GM21423 (cell line): Measurements from ENCODE around the gene DAP.
"Not testable (repeated sequence)": the region's sequence is repeated elsewhere in the genome, so short reads cannot be mapped to it uniquely, and the experiment has no call there.

Experiments used
- ATAC-seq: cut with Tn5 transposase; IDR thresholded peaks from one replicate; pipeline ENCODE4 v1.9.1; 2021; ENCODE audit warnings: mild to moderate bottlenecking, moderate library complexity; ENCODE audit not compliant: unreplicated experiment

Gene DAP

DNA sequence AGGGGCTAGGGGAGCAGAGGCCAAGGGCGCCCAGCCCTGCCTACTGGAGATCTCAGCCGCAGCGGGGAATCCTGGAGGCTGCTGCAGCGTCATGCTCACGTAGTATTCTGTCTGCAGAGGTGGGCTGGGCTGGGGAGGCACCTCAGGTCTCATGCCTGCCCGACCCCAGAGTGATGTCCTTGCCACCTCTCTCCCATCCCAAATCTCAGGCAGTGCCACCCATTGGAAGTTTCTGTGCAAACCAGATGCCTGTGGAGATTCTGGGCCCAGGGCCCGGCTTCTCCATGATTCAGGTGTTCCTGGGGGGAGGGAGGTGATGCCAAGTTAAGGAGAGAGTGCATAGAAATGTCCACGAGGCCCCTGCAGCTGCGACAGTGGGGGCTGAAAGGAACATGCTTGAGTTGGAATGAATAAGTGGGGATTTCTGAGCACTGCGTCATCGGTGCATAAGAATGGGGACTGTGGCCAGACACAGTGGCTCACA lies 125.1 kb downstream of the DAP start:
- no peak for ATAC-seq

DNA sequence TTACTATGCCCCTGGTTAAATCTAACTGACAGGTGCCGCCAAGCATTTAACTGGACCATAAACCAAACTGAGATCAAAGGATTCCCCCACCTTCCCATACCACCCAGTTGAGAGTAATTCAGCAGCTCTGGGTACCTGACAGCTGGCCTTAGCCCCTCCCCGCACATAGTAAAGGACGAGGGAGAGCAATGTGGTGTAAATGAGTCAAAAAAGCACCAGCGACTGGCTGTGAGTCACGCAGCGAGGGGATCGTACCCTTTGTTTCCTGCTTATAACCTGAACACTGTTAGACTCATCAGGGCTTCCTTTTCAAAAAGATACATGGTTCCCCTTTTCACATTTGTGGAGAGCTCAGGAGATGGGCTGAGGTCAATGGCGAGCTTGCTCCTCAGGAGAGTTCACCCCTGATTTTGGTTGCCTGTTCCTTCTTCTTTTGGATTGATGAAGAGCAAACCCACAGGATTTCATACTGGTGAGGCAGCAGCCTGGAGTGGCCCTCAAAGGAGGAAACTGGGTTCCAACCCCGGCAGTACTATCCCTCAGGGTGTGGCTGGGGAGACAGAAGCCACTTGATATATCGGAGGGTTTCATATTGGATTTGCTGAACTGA lies 125.7 kb downstream of the DAP start:
- ATAC-seq, result peak; percentile 72

DNA sequence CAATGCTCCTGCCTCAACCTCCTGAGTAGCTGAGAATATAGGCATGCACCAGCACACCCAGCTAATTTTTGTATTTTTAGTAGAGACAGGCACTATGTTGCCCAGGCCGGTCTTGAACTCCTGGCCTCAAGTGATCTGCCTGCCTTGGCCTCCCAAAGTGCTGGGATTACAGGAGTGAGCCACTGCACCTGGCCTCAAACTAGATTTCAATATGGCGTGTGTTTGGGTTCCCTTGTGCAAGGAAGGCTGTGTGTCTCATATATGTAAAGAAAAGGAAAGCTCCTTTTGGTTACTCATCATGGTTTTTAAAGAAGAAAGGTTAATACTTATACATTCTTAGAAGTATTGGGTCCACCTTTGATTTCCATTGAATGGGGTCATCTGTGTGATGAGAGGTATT lies 126.5 kb downstream of the DAP start:
- no peak for ATAC-seq

DNA sequence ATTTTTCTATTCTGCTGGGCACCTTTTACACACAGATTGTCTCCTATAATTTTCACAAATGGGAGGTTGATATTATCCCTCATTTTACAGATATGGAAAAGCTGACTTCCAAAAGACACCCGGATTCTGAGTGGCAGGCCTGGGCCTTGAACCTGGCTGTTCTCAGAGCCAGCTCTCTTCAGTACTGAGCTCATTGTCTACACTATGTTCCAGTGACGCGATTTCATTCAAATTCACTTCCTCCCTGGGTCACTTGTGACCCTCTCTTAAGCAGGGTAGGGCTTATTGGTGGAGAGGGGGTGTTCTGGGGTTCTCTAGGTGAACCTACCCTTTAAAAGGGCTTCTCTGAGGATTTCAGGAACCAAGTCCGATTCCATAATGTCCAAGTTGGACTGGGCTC lies 127.0 kb downstream of the DAP start:
- ATAC-seq, result no peak

DNA sequence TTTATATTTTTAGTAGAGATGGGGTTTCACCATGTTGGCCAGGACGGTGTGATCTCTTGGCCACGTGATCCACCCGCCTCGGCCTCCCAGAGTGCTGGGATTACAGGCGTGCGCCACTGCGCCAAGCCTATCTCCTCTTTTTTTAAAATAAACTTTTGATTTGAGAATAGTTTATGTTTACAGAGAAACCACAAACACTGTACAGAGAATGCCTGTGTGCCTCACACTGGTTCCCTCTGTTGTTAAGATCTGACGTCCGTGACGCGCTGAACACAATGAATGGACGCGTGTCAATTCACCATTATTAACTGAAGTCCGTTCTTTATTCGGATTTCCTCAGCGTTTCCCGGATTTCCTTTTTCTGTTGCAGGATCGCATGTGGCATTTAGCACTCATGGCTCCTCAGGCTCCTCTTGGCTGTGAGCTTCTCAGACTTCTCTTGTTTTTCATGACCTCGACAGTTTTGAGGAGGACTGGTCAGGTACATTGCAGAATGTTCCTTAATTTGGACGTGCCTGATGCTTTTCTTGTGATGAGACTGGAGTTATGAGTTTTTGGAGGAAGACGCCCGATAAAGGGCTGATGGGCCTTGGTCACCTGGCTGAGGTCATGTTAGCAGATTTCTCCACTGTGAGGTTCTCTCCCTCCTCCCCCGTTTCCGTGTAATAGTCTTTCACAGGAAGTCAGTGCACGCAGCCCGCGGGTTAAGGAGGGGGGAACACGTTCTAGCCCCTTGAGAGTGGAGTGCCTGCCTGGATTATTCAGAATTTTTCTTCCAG lies 127.6 kb downstream of the DAP start:
- ATAC-seq, result no peak

DNA sequence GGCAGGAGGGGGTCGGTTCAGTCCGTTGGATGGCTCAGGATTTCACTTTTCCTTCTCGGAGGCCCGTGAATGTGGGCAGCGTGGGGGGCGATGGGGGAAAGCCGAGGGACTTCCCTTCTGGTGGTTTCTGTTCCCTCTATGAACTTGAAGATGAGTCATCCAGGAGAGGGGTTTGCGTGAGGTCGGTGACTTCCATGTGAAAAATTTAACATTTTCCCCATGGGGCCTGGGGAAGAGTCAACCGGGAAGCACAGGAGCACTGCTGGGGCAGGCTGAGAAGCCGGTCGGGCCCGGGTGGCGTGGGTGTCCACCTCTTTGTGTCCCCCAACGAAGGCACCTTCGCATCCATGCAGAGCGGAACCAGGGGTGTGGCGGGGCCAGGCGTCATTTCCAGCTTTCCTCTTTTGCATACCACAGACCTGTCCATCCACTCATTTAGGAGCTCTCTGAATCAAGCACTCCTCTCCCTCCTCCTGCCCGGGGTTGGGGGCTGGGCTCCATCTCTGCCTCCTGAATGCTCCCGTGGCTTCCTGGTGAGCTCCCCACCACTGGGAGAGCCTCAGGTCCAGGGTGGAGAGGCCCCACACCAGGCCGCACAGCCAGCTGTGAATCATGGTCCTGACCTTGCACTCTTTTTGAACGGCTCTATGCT lies 128.8 kb downstream of the DAP start:
- ATAC-seq, result peak; percentile 41

DNA sequence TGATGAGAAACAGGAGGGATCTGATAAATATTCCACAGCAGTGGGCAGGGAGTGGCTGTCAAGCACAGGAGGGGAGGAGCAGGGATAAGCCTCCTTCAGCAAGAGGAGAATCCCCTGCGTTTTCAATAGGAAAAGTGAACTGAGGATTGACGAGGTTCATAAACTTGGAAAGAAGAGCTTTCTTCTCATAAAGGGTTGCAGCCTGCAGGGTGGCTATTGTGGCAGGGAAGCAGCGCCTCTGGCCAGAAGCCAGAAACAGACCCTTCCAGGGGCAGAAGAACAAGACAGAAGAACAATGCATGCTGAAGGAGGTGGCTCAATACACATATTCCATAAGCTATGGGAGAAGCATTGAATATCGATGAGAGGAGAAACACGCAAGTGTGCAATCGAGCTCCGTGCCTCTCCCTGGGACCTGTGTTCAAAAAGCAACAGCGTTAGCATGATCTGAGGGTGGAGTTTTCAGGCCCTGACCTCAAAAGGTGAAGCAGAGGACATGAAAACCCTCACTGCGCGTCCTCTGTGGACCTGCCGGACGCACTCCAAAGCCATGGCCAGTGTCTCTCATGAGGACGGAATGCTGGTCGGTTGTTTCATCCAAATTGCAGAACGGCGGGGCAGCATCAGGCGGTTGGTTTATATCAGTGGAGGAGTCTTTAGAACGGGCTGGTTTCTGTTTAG lies 129.6 kb downstream of the DAP start:
- peak; percentile 1 for ATAC-seq

DNA sequence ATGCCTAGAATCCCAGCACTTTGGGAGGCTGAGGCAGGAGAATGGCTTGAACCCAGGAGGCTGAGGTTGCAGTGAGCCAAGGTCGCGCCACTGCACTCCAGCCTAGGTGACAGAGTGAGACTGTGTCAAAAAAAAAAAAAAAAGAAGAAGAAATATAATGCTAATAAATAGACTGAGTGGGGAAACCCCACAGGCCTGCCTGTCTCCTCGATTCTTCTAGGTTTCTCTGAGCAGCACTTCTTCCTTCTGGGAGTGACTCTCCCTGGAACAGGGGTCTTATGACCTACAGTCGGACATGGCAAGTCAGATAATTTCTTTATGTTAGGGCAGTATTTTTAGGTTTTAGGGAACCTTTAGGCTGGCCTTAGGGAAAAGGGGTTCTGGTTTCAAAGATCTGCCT lies 130.3 kb downstream of the DAP start:
- not testable (repeated sequence) for ATAC-seq

DNA sequence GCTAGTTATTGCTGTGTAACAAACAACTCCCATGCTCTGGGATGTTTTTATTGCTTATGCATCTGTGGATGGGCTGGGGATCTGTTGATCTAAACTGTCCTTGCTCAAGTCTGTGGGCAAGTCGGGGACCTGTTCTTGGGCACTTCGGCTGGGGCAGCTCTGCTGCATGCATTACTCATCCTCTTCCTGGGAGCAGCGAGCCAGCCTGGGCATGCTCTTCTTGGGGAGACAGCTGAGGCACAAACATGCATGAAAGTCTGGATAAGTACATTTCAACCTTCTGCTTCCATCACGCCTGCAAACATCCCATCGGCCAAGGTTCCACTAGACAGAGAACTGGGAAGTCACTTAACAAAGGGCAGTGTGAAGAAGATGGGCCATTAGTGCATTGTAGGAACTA lies 130.9 kb downstream of the DAP start:
- no peak for ATAC-seq

DNA sequence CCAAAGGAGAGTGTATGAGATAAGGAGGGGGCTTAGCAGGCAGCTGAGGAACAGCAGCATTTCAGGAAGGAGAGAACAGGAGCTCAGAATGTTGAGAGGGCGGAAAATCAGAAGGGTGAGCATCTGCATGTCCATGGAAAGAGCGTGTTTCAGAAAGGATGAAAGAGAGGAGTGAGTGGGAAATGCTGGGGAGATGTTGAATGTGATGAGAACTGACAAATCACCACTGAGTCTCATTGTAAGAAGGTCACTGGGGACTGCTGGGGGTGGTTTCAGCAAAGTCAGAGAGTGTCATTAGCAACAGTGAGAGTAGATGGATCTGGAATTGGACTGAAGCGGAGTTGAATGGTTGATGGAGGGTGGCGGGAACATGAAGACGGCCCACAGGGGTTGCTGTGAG lies 131.4 kb downstream of the DAP start:
- no peak for ATAC-seq
